ENCODE measurements around the gene PTGER3.

DNA sequence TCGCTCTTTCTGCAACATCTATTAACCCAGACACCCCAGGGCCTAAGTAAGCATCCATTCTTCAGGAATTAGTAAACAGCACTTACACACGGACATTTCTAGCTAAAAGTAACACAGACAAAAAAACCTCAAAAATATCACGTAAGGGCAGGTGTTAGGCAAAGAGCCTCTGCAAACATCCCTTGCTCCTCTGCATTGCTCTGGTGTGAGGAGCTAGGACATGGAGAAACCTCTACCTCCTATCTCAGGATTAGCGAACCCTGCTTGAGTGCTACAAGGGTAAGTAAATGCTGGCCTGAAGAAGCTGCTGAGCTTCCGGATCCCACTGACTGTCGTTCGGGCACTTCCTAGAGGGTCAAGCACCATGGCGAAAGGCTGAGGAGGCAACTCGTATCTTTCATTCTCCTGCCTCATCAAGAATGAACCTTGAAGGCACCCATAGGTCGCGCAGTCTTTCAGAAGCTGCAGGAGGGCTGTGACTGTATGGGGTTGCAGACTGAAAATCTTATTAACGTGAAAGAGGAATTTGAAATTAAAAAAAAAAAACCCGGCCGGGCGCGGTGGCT, 2.1 kb downstream of the PTGER3 start:
- TF ChIP-seq, protein P1, sequence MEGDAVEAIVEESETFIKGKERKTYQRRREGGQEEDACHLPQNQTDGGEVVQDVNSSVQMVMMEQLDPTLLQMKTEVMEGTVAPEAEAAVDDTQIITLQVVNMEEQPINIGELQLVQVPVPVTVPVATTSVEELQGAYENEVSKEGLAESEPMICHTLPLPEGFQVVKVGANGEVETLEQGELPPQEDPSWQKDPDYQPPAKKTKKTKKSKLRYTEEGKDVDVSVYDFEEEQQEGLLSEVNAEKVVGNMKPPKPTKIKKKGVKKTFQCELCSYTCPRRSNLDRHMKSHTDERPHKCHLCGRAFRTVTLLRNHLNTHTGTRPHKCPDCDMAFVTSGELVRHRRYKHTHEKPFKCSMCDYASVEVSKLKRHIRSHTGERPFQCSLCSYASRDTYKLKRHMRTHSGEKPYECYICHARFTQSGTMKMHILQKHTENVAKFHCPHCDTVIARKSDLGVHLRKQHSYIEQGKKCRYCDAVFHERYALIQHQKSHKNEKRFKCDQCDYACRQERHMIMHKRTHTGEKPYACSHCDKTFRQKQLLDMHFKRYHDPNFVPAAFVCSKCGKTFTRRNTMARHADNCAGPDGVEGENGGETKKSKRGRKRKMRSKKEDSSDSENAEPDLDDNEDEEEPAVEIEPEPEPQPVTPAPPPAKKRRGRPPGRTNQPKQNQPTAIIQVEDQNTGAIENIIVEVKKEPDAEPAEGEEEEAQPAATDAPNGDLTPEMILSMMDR (IDR thresholded peaks at IDR 0.05): no peak
- no peak for TF ChIP-seq POLR2A (IDR thresholded peaks at IDR 0.05)
